NCI-H345 treated with DMSO at 0.1 percent for 48 hours (cell line): ENCODE measurements around the gene SIN3B.
"Not testable (repeated sequence)": the region's sequence is repeated elsewhere in the genome, so short reads cannot be mapped to it uniquely, and the experiment has no call there.

Source experiments
- DNase-seq: peaks from one replicate; lab custom pipeline; 2025; ENCODE audit not compliant: unreplicated experiment; lab: John Stamatoyannopoulos, UW

The SIN3B gene

GRCh38 chr19:16862826-16863415 lies 33.7 kb downstream of the SIN3B start:
- DNase-seq: no peak

GRCh38 chr19:16867211-16867610 lies 38.0 kb downstream of the SIN3B start:
- DNase-seq: no peak

GRCh38 chr19:16868423-16869130 lies 39.4 kb downstream of the SIN3B start:
- DNase-seq: no peak

- DNase-seq: no peak
These were observed 40.3 kb downstream of the SIN3B start for GRCh38 chr19:16869331-16869972.

GRCh38 chr19:16871871-16872270 lies 42.7 kb downstream of the SIN3B start:
- DNase-seq: no peak

- no peak for DNase-seq
These were observed 43.5 kb downstream of the SIN3B start for GRCh38 chr19:16872728-16873127.

- DNase-seq: no peak
These were observed 44.4 kb downstream of the SIN3B start for GRCh38 chr19:16873594-16873993.

GRCh38 chr19:16874250-16874977 lies 45.2 kb downstream of the SIN3B start:
- DNase-seq: no peak

GRCh38 chr19:16874978-16875299 lies 45.7 kb downstream of the SIN3B start:
- DNase-seq: not testable (repeated sequence)

- no peak for DNase-seq
These were observed 46.7 kb downstream of the SIN3B start for GRCh38 chr19:16875584-16876555.

GRCh38 chr19:16876904-16877361 lies 47.7 kb downstream of the SIN3B start:
- DNase-seq: no peak

- DNase-seq: no peak
These were observed 48.4 kb downstream of the SIN3B start for GRCh38 chr19:16877581-16877980.

- DNase-seq: no peak
These were observed 49.2 kb downstream of the SIN3B start for GRCh38 chr19:16878181-16878965.

GRCh38 chr19:16880884-16881554 lies 51.8 kb downstream of the SIN3B start:
- no peak for DNase-seq

GRCh38 chr19:16882146-16882545 lies 52.9 kb downstream of the SIN3B start:
- no peak for DNase-seq

- DNase-seq: no peak
These were observed 54.3 kb downstream of the SIN3B start for GRCh38 chr19:16883522-16883921.

- DNase-seq: no peak
These were observed 56.0 kb downstream of the SIN3B start for GRCh38 chr19:16885166-16885565.

GRCh38 chr19:16886305-16886880 lies 57.2 kb downstream of the SIN3B start:
- no peak for DNase-seq
